ENCODE data around the gene AARS1. TPM values are rescaled to one million over a fixed set of nuclear protein-coding genes. Genes with fewer than 3 reads are reported as not detected.
A peak's percentile ranks its signal among the peaks of the same experiment; 100 is the strongest.

The AARS1 gene
- total RNA-seq, 4 donors from 2014 or later, result 30.3 to 102 (median 59.1) TPM

- no peak overlapping the region for H3K4me3 ChIP-seq
- H3K27me3 ChIP-seq, result no peaks in the 10 kb centered on the region
- H3K27ac ChIP-seq, result no peak overlapping the region
- no peak for TF ChIP-seq POLR2A (IDR thresholded peaks at IDR 0.05)
- no peak for TF ChIP-seq CTCF (IDR thresholded peaks at IDR 0.05)
- no peaks in the 10 kb centered on the region for H3K9me3 ChIP-seq
- peaks cover 0 to 17% (median 7%) of the 10 kb centered on the region in 4 donors for H3K4me1 ChIP-seq
- no peak for DNase-seq
- H3K36me3 ChIP-seq, result peaks cover 0 to 66% (median 3%) of the 10 kb centered on the region in 3 donors
Measured at GRCh38 chr16:70254180-70254964, 34.9 kb downstream of the AARS1 start.

- peak in 2 of 3 donors; percentile 34 to 66 for DNase-seq
- Histone ChIP-seq H3K27me3 (no peaks in the 10 kb centered on the region), H3K4me1 (peaks cover 0 to 21% (median 9%) of the 10 kb centered on the region in 4 donors), H3K9me3 (no peaks in the 10 kb centered on the region), H3K27ac (no peak overlapping the region), H3K36me3 (peaks cover 0 to 57% (median 3%) of the 10 kb centered on the region in 3 donors), H3K4me3 (no peak overlapping the region)
- TF ChIP-seq CTCF (IDR thresholded peaks at IDR 0.05) (peak; percentile 23 to 54 (median 44)), POLR2A (IDR thresholded peaks at IDR 0.05) (no peak)
Measured at GRCh38 chr16:70253291-70254106, 35.8 kb downstream of the AARS1 start.

GRCh38 chr16:70252355-70252988, 36.8 kb downstream of the AARS1 start:
- H3K27me3 ChIP-seq, result no peaks in the 10 kb centered on the region
- H3K36me3 ChIP-seq, result peaks cover 0 to 47% (median 0%) of the 10 kb centered on the region in 3 donors
- TF ChIP-seq CTCF (IDR thresholded peaks at IDR 0.05) (peak in 3 of 6 experiments; percentile 4 to 19 (median 5)), POLR2A (IDR thresholded peaks at IDR 0.05) (no peak)
- H3K4me1 ChIP-seq, result peaks cover 0 to 21% (median 9%) of the 10 kb centered on the region in 4 donors
- peak overlapping the region in 2 of 4 donors; percentile 93 to 96 for H3K27ac ChIP-seq
- H3K4me3 ChIP-seq, result no peak overlapping the region
- no peak for DNase-seq
- no peaks in the 10 kb centered on the region for H3K9me3 ChIP-seq

GRCh38 chr16:70251629-70252354, 37.5 kb downstream of the AARS1 start, which contains the start of gene EXOSC6:
EXOSC6 (minus strand) TSS chr16:70251940; CDS start chr16:70251900, 40 bp downstream.
- DNase-seq, result peak; percentile 85 to 96 (median 95)
- H3K4me1 ChIP-seq, result peaks cover 0 to 21% (median 9%) of the 10 kb centered on the region in 4 donors
- H3K27me3 ChIP-seq, result no peaks in the 10 kb centered on the region
- no peaks in the 10 kb centered on the region for H3K9me3 ChIP-seq
- H3K36me3 ChIP-seq, result peaks cover 0 to 40% (median 0%) of the 10 kb centered on the region in 3 donors
- TF ChIP-seq POLR2A (IDR thresholded peaks at IDR 0.05), result peak; percentile 66 to 84
- peak; percentile 89 to 97 (median 94) for TF ChIP-seq CTCF (IDR thresholded peaks at IDR 0.05)
- H3K4me3 ChIP-seq, result peak within 1 kb of the TSS; percentile 78 to 84 (median 78)
- H3K27ac ChIP-seq, result peak within 1 kb of the TSS; percentile 74 to 96 (median 92)

Data from Peyer's patch (tissue), 4 donors.